GM18870 (cell line): Measurements from ENCODE around the gene FICD.
A peak's percentile ranks its signal among the peaks of the same experiment; 100 is the strongest.

Source experiments
- ATAC-seq: cut with Tn5 transposase; IDR thresholded peaks from one replicate; pipeline ENCODE4 v1.9.1; 2021; ENCODE audit warnings: moderate library complexity; ENCODE audit not compliant: unreplicated experiment

Gene FICD

GRCh38 chr12:108565146-108565545 lies 50.1 kb downstream of the FICD start:
- ATAC-seq: no peak

- ATAC-seq: no peak
Measured at GRCh38 chr12:108565976-108566375, 50.9 kb downstream of the FICD start.

GRCh38 chr12:108566452-108566851 lies 51.4 kb downstream of the FICD start:
- no peak for ATAC-seq

- no peak for ATAC-seq
Measured at GRCh38 chr12:108567406-108568337, 52.6 kb downstream of the FICD start.

- peak; percentile 70 for ATAC-seq
Measured at GRCh38 chr12:108568338-108569154, 53.5 kb downstream of the FICD start.
